SU-DHL-6 (cell line): ENCODE data around the gene ZNF665.

Experiments used
- H2AFZ ChIP-seq: fragments of 200-600 bp; sonication (generic); 2 replicates; pipeline ENCODE4 v1.6.1; 2014; ENCODE audit warnings: low read depth, mild to moderate bottlenecking, moderate library complexity, mixed read lengths, antibody characterized with exemption, low read length; ENCODE audit not compliant: severe bottlenecking
- H3F3A ChIP-seq: fragments of 200-600 bp; shearing (Covaris generic); 2 replicates; pipeline ENCODE4 v1.6.0; 2016; ENCODE audit warnings: antibody characterized with exemption, mild to moderate bottlenecking; ENCODE audit not compliant: insufficient read depth
- H3K27ac ChIP-seq: fragments of 200-600 bp; sonication (generic); 2 replicates; pipeline ENCODE4 v1.5.1; 2016; ENCODE audit warnings: low read depth, mild to moderate bottlenecking, low read length, moderate library complexity, mixed read lengths
- H3K27me3 ChIP-seq: fragments of 200-600 bp; sonication (generic), shearing (Covaris generic); 2 replicates; pipeline ENCODE4 v1.6.0; 2014; ENCODE audit warnings: mild to moderate bottlenecking, low read length
- H3K36me3 ChIP-seq: fragments of 200-600 bp; sonication (generic); 2 replicates; pipeline ENCODE4 v1.6.1; 2014; ENCODE audit warnings: mild to moderate bottlenecking, low read length, mixed read lengths
- H3K4me2 ChIP-seq: fragments of 300-600, 200-600 bp; shearing (Covaris generic), sonication (generic); 2 replicates; pipeline ENCODE4 v1.6.0; 2014; ENCODE audit warnings: low read length, low read depth, mild to moderate bottlenecking; ENCODE audit not compliant: poor library complexity, severe bottlenecking
- H3K4me3 ChIP-seq: fragments of 200-600 bp; sonication (generic); 2 replicates; pipeline ENCODE4 v1.5.1; 2014; ENCODE audit warnings: antibody characterized with exemption, low read length, mild to moderate bottlenecking, mixed read lengths; ENCODE audit not compliant: insufficient read depth, poor library complexity, severe bottlenecking
- H3K79me2 ChIP-seq: fragments of 200-600 bp; sonication (generic); 2 replicates; pipeline ENCODE4 v1.6.1; 2014; ENCODE audit warnings: mild to moderate bottlenecking, low read length, moderate library complexity; ENCODE audit not compliant: insufficient read depth
- H3K9ac ChIP-seq: fragments of 200-600 bp; sonication (generic); 2 replicates; pipeline ENCODE4 v1.7.0; 2014; ENCODE audit warnings: mild to moderate bottlenecking, low read length
- H3K9me2 ChIP-seq: fragments of 200-600 bp; sonication (generic); replicated peaks from 2 replicates; pipeline ENCODE4 v1.6.1; 2014; ENCODE audit warnings: low read length; ENCODE audit not compliant: insufficient read depth
- H3K9me3 ChIP-seq: fragments of 200-600 bp; sonication (generic); 2 replicates; pipeline ENCODE4 v1.6.1; 2014; ENCODE audit warnings: low read length, mixed read lengths; ENCODE audit not compliant: insufficient read depth
- H4K20me1 ChIP-seq: fragments of 200-600 bp; sonication (generic); 2 replicates; pipeline ENCODE4 v1.6.1; 2014; ENCODE audit warnings: low read depth, mild to moderate bottlenecking, antibody characterized with exemption, low read length, moderate library complexity, mixed read lengths
- EZH2phosphoT487 ChIP-seq: fragments of 200-600 bp; sonication (generic), shearing (Covaris generic); conservative IDR thresholded peaks from 2 replicates; pipeline ENCODE4 v1.6.1; 2018; ENCODE audit warnings: mild to moderate bottlenecking, antibody characterized with exemption, low read length, moderate library complexity, mixed read lengths
- TF ChIP-seq, protein P1 (sequence below): fragments of 200-600 bp; sonication (generic); IDR thresholded peaks from one replicate; pipeline ENCODE4 v1.5.1; 2017; ENCODE audit warnings: antibody characterized with exemption, mild to moderate bottlenecking, low read length, moderate library complexity; ENCODE audit not compliant: insufficient read depth, poor library complexity, severe bottlenecking

Gene ZNF665

DNA sequence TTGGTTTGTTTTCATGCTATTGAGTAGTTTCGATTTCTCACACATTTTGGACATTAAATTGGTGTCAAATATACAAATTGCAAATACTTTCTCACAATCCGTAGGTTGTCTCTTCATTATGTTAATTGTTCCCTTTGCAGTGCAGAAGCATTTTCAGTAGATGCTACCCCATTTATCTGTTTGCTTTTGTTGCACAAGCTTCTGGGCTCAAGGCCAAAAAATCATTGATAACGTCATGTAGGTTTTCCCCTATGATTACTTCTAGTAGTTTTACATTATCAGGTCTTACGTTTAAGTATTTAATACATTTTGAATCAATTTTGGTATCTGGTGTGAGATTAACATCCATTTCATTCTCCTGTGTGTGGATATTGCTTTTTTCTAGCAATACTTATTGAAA lies 20.3 kb downstream of the ZNF665 start:
- Histone ChIP-seq H2AFZ (no peak overlapping the region), H3K79me2 (no peaks in the 10 kb centered on the region), H3K4me2 (no peak overlapping the region), H4K20me1 (no peaks in the 10 kb centered on the region), H3K9me2 (no peaks in the 10 kb centered on the region), H3K9me3 (no peaks in the 10 kb centered on the region; the same call in 1 of the 2 replicates), H3K9ac (no peak overlapping the region), H3K36me3 (peaks cover 7% of the 10 kb centered on the region), H3K4me3 (no peak overlapping the region), H3K27ac (no peak overlapping the region), H3F3A (no peaks in the 10 kb centered on the region), H3K27me3 (no peaks in the 10 kb centered on the region)
- TF ChIP-seq EZH2phosphoT487, result no peak
- TF ChIP-seq, protein P1, sequence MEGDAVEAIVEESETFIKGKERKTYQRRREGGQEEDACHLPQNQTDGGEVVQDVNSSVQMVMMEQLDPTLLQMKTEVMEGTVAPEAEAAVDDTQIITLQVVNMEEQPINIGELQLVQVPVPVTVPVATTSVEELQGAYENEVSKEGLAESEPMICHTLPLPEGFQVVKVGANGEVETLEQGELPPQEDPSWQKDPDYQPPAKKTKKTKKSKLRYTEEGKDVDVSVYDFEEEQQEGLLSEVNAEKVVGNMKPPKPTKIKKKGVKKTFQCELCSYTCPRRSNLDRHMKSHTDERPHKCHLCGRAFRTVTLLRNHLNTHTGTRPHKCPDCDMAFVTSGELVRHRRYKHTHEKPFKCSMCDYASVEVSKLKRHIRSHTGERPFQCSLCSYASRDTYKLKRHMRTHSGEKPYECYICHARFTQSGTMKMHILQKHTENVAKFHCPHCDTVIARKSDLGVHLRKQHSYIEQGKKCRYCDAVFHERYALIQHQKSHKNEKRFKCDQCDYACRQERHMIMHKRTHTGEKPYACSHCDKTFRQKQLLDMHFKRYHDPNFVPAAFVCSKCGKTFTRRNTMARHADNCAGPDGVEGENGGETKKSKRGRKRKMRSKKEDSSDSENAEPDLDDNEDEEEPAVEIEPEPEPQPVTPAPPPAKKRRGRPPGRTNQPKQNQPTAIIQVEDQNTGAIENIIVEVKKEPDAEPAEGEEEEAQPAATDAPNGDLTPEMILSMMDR, result no peak

DNA sequence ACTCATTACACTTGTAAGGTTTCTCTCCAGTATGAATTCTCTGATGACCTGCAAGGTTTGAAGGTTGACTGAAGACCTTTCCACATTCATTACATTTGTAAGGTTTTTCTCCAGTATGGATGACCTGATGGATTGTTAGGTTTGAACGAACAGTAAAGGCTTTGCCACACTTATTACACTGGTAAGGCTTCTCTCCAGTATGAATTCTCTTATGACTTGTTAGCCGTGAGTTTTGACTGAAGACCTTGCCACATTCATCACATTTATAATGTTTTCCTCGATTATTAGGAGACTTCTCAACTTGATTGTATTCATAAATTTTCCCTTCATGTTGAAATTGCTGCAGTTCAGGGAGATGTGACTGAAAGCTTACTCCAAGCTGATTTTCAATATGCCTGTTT lies 27.5 kb downstream of the ZNF665 start:
- Histone ChIP-seq H3K4me2 (no peak overlapping the region), H3K27ac (no peak overlapping the region), H3K9ac (no peak overlapping the region), H3F3A (no peaks in the 10 kb centered on the region), H3K9me2 (no peaks in the 10 kb centered on the region), H3K4me3 (no peak overlapping the region), H3K9me3 (peaks cover 32% of the 10 kb centered on the region; the same call in 1 of the 2 replicates), H3K27me3 (no peaks in the 10 kb centered on the region), H3K79me2 (no peaks in the 10 kb centered on the region), H2AFZ (no peak overlapping the region), H3K36me3 (peaks cover 18% of the 10 kb centered on the region; the same call in 1 of the 2 replicates), H4K20me1 (no peaks in the 10 kb centered on the region)
- TF ChIP-seq, protein P1, result no peak
- TF ChIP-seq EZH2phosphoT487, result no peak

DNA sequence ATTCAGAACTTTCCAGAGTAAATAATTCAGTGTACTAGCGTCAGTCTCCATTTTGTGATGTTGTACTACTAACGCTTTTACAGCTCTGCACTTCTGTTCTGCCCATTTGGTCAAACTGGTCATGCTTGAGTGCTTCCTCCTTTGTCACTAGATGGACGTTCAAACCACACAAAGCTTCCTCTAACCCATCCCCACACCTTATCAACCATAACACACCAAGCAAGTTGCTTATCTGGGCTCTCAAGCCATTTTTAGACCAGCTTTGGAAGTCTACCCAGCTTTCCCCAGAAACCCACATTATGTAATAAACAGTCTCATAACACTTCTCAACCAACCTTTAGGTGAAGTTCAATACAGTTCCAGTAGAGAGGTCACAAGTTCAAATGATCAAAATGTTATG lies 32.0 kb downstream of the ZNF665 start:
- no peak overlapping the region for H3K4me3 ChIP-seq
- peaks cover 15% of the 10 kb centered on the region for H3K79me2 ChIP-seq
- peaks cover 11% of the 10 kb centered on the region; the same call in 1 of the 2 replicates for H3K36me3 ChIP-seq
- H3K27me3 ChIP-seq, result no peaks in the 10 kb centered on the region
- no peaks in the 10 kb centered on the region for H3F3A ChIP-seq
- peaks cover 27% of the 10 kb centered on the region; the same call in 1 of the 2 replicates for H3K9me3 ChIP-seq
- no peak overlapping the region for H3K9ac ChIP-seq
- H3K9me2 ChIP-seq, result no peaks in the 10 kb centered on the region
- H2AFZ ChIP-seq, result no peak overlapping the region
- no peaks in the 10 kb centered on the region for H4K20me1 ChIP-seq
- TF ChIP-seq, protein P1, result no peak
- no peak for TF ChIP-seq EZH2phosphoT487
- no peak overlapping the region for H3K27ac ChIP-seq
- no peak overlapping the region for H3K4me2 ChIP-seq
